Measurements from ENCODE around the gene SLC16A13. TPM values are rescaled to one million over a fixed set of nuclear protein-coding genes. Genes with fewer than 3 reads are reported as not detected.

SLC16A13 gene
- total RNA-seq, 1 donor from 2014 or later: 7.9 TPM

- Mint-ChIP-seq H3K4me1 (ENCODE audit: unreplicated experiment) (no peaks in the 10 kb centered on the region), H3K9me3 (ENCODE audit: unreplicated experiment) (peaks cover 9% of the 10 kb centered on the region), H3K27me3 (ENCODE audit: unreplicated experiment) (peaks cover 31% of the 10 kb centered on the region), H3K27ac (ENCODE audit: unreplicated experiment) (no peak overlapping the region), H3K36me3 (ENCODE audit: unreplicated experiment) (no peaks in the 10 kb centered on the region), H3K4me3 (ENCODE audit: unreplicated experiment) (no peak overlapping the region)
- no peak for TF ChIP-seq CTCF (IDR thresholded peaks at IDR 0.05)
- no peak for DNase-seq (ENCODE audit: extremely low spot score, unreplicated experiment)
These were observed 31.4 kb downstream of the SLC16A13 start for GRCh38 chr17:7067198-7067597.

GRCh38 chr17:7068268-7068667 lies 32.5 kb downstream of the SLC16A13 start:
- Mint-ChIP-seq H3K4me3 (ENCODE audit: unreplicated experiment) (no peak overlapping the region), H3K36me3 (ENCODE audit: unreplicated experiment) (no peaks in the 10 kb centered on the region), H3K9me3 (ENCODE audit: unreplicated experiment) (peaks cover 9% of the 10 kb centered on the region), H3K27me3 (ENCODE audit: unreplicated experiment) (peaks cover 32% of the 10 kb centered on the region), H3K27ac (ENCODE audit: unreplicated experiment) (no peak overlapping the region), H3K4me1 (ENCODE audit: unreplicated experiment) (no peaks in the 10 kb centered on the region)
- no peak for TF ChIP-seq CTCF (IDR thresholded peaks at IDR 0.05)
- DNase-seq (ENCODE audit: extremely low spot score, unreplicated experiment): no peak

- Mint-ChIP-seq H3K27ac (ENCODE audit: unreplicated experiment) (no peak overlapping the region), H3K9me3 (ENCODE audit: unreplicated experiment) (peaks cover 9% of the 10 kb centered on the region), H3K4me1 (ENCODE audit: unreplicated experiment) (no peaks in the 10 kb centered on the region), H3K27me3 (ENCODE audit: unreplicated experiment) (peaks cover 24% of the 10 kb centered on the region), H3K36me3 (ENCODE audit: unreplicated experiment) (no peaks in the 10 kb centered on the region), H3K4me3 (ENCODE audit: unreplicated experiment) (no peak overlapping the region)
- DNase-seq (ENCODE audit: extremely low spot score, unreplicated experiment): no peak
- no peak for TF ChIP-seq CTCF (IDR thresholded peaks at IDR 0.05)
These were observed 34.9 kb downstream of the SLC16A13 start for GRCh38 chr17:7070712-7071111.

GRCh38 chr17:7072406-7072805 lies 36.6 kb downstream of the SLC16A13 start:
- Mint-ChIP-seq H3K4me3 (ENCODE audit: unreplicated experiment) (no peak overlapping the region), H3K4me1 (ENCODE audit: unreplicated experiment) (no peaks in the 10 kb centered on the region), H3K27ac (ENCODE audit: unreplicated experiment) (no peak overlapping the region), H3K9me3 (ENCODE audit: unreplicated experiment) (peaks cover 9% of the 10 kb centered on the region), H3K36me3 (ENCODE audit: unreplicated experiment) (no peaks in the 10 kb centered on the region), H3K27me3 (ENCODE audit: unreplicated experiment) (peaks cover 20% of the 10 kb centered on the region)
- DNase-seq (ENCODE audit: extremely low spot score, unreplicated experiment): no peak
- TF ChIP-seq CTCF (IDR thresholded peaks at IDR 0.05): no peak

- Mint-ChIP-seq H3K27ac (ENCODE audit: unreplicated experiment) (no peak overlapping the region), H3K9me3 (ENCODE audit: unreplicated experiment) (no peaks in the 10 kb centered on the region), H3K4me3 (ENCODE audit: unreplicated experiment) (no peak overlapping the region), H3K27me3 (ENCODE audit: unreplicated experiment) (peaks cover 17% of the 10 kb centered on the region), H3K4me1 (ENCODE audit: unreplicated experiment) (no peaks in the 10 kb centered on the region), H3K36me3 (ENCODE audit: unreplicated experiment) (no peaks in the 10 kb centered on the region)
- no peak for TF ChIP-seq CTCF (IDR thresholded peaks at IDR 0.05)
- no peak for DNase-seq (ENCODE audit: extremely low spot score, unreplicated experiment)
These were observed 39.1 kb downstream of the SLC16A13 start for GRCh38 chr17:7074931-7075330.
